ENCODE data around the gene EXOSC10. TPM values are rescaled to one million over a fixed set of nuclear protein-coding genes. Genes with fewer than 3 reads are reported as not detected.

Gene EXOSC10
- total and polyA plus RNA-seq, 9 of the 15 experiments (the other 6 are each of a cell fraction or from before 2014, with no cell fraction given) = 23.4 to 150 (median 105) TPM

DNA sequence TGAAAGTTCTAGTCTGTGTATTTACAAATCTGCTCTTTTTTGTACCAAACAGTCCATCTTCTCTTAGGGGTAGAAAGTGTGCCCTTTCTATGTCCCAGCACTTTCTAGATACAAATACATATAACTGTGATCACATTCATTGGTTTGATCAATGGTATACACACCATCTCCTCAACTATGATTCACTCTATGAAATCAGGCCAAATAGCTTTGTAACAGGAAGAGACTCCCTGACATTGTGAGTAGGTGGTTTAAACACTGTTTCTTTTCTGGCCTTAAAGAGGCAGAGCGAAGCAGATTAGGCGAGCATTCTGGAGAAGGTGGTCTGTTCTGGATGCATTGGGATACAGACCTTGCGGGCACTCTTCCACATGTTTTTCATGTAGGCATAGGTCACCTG, 39.3 kb upstream of the EXOSC10 start:
- intact Hi-C loops (cut with micrococcal nuclease) = no loop called here
- Histone ChIP-seq H3K27me3 (ENCODE audit: control insufficient read depth in 2 of 2, insufficient read depth in 2 of 2, low read length in 2 of 2) (no peaks in the 10 kb centered on the region), H3K4me1 (replicated peaks in 1 of 2; ENCODE audit: control insufficient read depth in 2 of 2, insufficient read depth in 2 of 2, low read length in 2 of 2) (peaks cover 0 to 4% of the 10 kb centered on the region in 2 experiments; a peak in 2 of 5 replicates), H2AFZ (ENCODE audit: low read depth, low read length) (no peak overlapping the region), H3K27ac (ENCODE audit: extremely low read depth, low read depth, low read length) (no peak overlapping the region), H3K36me3 (ENCODE audit: control insufficient read depth, insufficient read depth, low read length) (peaks cover 74% of the 10 kb centered on the region), H3K4me2 (ENCODE audit: insufficient read depth, low read length) (no peak overlapping the region), H3K9me3 (replicated peaks; ENCODE audit: control insufficient read depth, insufficient read depth, low read depth, low read length) (no peaks in the 10 kb centered on the region), H3K9me1 (ENCODE audit: control insufficient read depth, insufficient read depth, low read length) (no peaks in the 10 kb centered on the region), H3K79me2 (ENCODE audit: control insufficient read depth, insufficient read depth, low read length) (no peaks in the 10 kb centered on the region), H4K20me1 (replicated peaks; ENCODE audit: control insufficient read depth, insufficient read depth, low read length) (no peaks in the 10 kb centered on the region), H3K4me3 (no peak overlapping the region), H3K9ac (ENCODE audit: insufficient read depth in 1 of 2, low read depth in 2 of 2, low read length in 2 of 2) (no peak overlapping the region)
- no TSS peak for BruUV-seq (replicated peaks)
- WGBS (ENCODE audit: insufficient coverage, low coverage, missing lambda C conversion rate) = 97% methylated on average over 3 of the region's 3 CpGs
- no peak for DNase-seq (ENCODE audit: extremely low read depth in 1 of 4, low spot score in 3 of 4)
- in situ Hi-C loops (cut with MboI) = no loop called here
- TF ChIP-seq SREBF2 (CRISPR knock-in tag; IDR thresholded peaks at IDR 0.05) (no peak), ZNF707 (CRISPR knock-in tag; conservative IDR thresholded peaks at IDR 0.05) (no peak), DACH1 (IDR thresholded peaks at IDR 0.05; ENCODE audit: partially characterized antibody) (no peak), HDAC6 (IDR thresholded peaks at IDR 0.05; ENCODE audit: low read depth, low read length) (no peak), TAF1 (IDR thresholded peaks at IDR 0.05; ENCODE audit: control insufficient read depth, extremely low read depth, insufficient read depth, low read length, severe bottlenecking) (no peak), PHF8 (IDR thresholded peaks at IDR 0.05; ENCODE audit: borderline replicate concordance, low read length) (no peak), NR4A1 (CRISPR knock-in tag; IDR thresholded peaks at IDR 0.05) (no peak), NR4A1 (tag; IDR thresholded peaks at IDR 0.05) (no peak), ZNF143 (CRISPR knock-in tag; IDR thresholded peaks at IDR 0.05) (no peak), TBL1XR1 (IDR thresholded peaks at IDR 0.05; ENCODE audit: low read length in 2 of 2) (no peak), CBFB (CRISPR knock-in tag; IDR thresholded peaks at IDR 0.05) (no peak), ZNF785 (CRISPR knock-in tag; IDR thresholded peaks at IDR 0.05) (no peak), ZNF316 (IDR thresholded peaks at IDR 0.05) (no peak), ERF (CRISPR knock-in tag; IDR thresholded peaks at IDR 0.05) (no peak), NFE2 (IDR thresholded peaks at IDR 0.05; ENCODE audit: low read depth) (no peak)
- TF ChIP-seq, protein P1, sequence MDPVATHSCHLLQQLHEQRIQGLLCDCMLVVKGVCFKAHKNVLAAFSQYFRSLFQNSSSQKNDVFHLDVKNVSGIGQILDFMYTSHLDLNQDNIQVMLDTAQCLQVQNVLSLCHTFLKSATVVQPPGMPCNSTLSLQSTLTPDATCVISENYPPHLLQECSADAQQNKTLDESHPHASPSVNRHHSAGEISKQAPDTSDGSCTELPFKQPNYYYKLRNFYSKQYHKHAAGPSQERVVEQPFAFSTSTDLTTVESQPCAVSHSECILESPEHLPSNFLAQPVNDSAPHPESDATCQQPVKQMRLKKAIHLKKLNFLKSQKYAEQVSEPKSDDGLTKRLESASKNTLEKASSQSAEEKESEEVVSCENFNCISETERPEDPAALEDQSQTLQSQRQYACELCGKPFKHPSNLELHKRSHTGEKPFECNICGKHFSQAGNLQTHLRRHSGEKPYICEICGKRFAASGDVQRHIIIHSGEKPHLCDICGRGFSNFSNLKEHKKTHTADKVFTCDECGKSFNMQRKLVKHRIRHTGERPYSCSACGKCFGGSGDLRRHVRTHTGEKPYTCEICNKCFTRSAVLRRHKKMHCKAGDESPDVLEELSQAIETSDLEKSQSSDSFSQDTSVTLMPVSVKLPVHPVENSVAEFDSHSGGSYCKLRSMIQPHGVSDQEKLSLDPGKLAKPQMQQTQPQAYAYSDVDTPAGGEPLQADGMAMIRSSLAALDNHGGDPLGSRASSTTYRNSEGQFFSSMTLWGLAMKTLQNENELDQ (CRISPR knock-in tag; IDR thresholded peaks at IDR 0.05; ENCODE audit: borderline replicate concordance) = no peak
- TF ChIP-seq, protein P2, sequence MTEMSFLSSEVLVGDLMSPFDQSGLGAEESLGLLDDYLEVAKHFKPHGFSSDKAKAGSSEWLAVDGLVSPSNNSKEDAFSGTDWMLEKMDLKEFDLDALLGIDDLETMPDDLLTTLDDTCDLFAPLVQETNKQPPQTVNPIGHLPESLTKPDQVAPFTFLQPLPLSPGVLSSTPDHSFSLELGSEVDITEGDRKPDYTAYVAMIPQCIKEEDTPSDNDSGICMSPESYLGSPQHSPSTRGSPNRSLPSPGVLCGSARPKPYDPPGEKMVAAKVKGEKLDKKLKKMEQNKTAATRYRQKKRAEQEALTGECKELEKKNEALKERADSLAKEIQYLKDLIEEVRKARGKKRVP (CRISPR knock-in tag; IDR thresholded peaks at IDR 0.05) = no peak
- ChIA-PET POLR2A (no interaction called here), CTCF (ENCODE audit: low intra/inter-chr PET ratio) (interaction anchor here (0.6 kb wide), 1 partner anchor 178 kb away, joined by 3 read pairs; no protein-coding TSS in a partner anchor)
- no peak for ATAC-seq
- FAIRE-seq = no peak

All from K562 (cell line).